Hematopoietic multipotent progenitor cell treated with erythropoietin and hydrocortisone succinate and interleukin-3 and kit ligand, for 4 days (in vitro differentiated cells): ENCODE measurements around the gene ADAMTSL1.

Experiments
- DNase-seq: peaks from one replicate; pipeline ENCODE4 v3.0.0-alpha.2; 2015

Gene ADAMTSL1

DNA sequence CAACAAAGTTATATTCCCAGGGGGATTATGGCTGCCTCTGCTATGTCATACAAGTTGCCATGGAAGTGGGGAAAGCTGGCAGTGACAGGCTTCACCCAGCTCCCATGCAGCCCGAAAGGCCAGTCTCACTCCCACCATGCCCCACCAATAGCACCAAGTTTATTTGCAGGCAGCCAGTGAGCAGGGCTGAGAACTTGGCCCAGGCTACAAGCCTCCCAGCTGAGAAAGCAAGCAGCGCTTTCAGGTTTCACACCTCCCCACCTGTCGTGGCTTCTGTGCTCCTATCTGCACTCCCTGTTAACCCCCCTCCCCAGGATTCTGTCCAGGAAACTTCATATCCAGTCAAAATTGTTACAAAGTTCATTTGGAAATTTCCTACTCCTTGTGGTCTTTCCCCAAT, 404.0 kb downstream of the ADAMTSL1 start:
- no peak for DNase-seq

DNA sequence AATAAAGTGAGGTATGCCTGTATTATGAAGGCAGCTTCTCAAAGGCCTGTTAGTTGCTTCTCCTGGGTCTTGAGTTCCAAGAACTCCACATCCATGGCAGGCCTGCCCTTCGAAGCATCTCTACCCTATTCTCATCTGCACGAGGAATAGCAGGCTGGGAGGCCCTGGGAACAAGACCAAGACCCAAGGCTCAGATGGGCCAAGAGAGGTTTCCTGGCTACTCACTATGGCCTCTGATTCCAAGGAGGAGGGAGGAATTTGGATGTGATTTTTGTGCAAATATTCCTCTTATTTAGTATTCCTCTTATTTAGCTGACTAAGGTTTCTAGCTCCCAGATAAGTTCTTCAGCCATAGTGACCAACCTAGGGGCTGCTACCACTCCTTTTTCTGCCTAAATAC, 407.8 kb downstream of the ADAMTSL1 start:
- no peak for DNase-seq

DNA sequence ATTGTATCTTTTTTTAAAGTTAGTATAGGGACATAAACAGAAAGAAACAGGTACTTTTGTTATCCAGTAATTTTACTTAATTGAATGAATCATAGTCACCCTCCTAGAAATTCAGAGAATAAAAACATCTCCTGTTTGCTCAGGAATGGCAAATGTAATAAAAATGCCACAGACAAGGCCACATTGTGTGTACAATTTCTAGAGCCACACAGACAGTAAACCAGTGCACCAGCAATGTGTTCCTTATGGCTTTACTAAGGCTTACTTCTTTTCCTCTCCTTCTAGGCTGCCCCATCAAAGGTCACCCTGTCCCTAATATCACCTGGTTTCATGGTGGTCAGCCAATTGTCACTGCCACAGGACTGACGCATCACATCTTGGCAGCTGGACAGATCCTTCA, 413.6 kb downstream of the ADAMTSL1 start:
- DNase-seq = no peak

GRCh38 chr9:18888290-18888689, 414.3 kb downstream of the ADAMTSL1 start:
- DNase-seq = no peak

DNA sequence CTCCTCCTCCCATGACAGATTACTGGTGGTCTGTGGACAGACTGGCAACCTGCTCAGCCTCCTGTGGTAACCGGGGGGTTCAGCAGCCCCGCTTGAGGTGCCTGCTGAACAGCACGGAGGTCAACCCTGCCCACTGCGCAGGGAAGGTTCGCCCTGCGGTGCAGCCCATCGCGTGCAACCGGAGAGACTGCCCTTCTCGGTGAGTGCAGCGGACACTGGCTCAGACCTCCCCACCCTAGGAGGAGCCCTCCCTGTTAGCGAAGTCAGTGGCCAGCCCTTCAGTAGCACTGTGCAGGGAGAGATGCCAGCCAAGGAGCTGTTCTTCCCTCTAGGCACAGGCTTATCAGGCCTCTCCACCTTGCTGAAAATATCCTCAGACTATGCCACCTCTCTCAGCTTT, 415.6 kb downstream of the ADAMTSL1 start:
- no peak for DNase-seq

GRCh38 chr9:18890372-18890771, 416.4 kb downstream of the ADAMTSL1 start:
- no peak for DNase-seq

GRCh38 chr9:18891946-18892670, 418.2 kb downstream of the ADAMTSL1 start:
- no peak for DNase-seq

- no peak for DNase-seq
Measured at GRCh38 chr9:18893046-18893445, 419.1 kb downstream of the ADAMTSL1 start.

DNA sequence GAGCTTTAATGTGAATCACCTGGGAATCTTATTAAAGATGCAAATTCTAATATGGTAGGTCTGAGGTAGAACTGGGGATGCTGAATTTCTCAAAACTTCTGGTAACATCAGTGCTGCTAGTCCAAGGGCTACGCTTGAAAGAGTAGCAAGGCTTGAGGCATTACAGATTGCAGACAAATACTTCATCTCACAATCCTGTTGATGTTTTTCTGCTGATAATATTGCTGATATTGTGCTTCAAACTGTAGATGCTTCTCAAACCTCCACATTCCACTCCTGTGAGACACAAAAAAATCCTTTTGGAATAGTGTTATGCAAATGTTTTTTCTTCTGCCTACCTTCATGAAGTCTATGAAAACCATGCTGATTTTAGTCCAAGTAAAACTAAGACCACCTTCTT, 419.5 kb downstream of the ADAMTSL1 start:
- no peak for DNase-seq

DNA sequence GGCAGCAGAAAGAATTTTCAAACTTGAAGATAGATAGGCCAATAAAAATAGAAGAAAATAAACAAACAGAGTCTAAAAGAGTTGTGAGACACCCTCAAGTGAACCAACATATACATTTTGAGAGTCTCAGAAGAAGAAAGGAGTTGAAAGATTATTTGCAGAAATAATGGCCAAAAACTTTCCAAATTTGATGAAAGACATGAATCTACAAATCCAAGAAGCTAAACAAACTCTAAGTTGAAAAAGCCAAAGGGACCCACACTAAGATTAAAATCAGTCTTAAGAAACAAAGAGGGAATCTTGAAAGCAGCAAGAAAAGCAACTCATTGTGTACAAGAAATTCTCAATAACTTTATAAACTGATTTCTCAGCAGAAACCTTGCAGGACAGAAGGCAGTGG, 422.1 kb downstream of the ADAMTSL1 start:
- DNase-seq = no peak

GRCh38 chr9:18896531-18897179, 422.7 kb downstream of the ADAMTSL1 start:
- DNase-seq = peak; percentile 5

DNA sequence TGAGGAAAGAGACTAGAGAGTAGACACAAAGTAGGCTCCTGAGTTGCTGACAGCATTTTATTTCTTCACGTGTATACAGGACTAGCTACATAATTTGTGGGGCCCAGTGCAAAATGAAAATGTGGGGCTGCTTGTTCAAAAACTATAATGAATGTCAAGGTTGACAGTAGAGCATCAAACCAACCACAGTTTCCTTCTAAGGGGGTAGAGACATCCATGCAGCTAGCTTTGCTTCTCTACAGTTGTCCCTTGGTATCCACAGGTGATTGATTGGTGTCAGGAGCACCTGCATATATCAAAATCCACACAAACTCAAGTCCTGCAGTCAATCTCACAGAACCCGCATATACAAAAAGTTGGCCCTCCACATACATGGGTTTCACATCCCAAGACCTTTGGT, 429.5 kb downstream of the ADAMTSL1 start:
- no peak for DNase-seq

GRCh38 chr9:18905028-18905882, 431.3 kb downstream of the ADAMTSL1 start:
- no peak for DNase-seq

DNA sequence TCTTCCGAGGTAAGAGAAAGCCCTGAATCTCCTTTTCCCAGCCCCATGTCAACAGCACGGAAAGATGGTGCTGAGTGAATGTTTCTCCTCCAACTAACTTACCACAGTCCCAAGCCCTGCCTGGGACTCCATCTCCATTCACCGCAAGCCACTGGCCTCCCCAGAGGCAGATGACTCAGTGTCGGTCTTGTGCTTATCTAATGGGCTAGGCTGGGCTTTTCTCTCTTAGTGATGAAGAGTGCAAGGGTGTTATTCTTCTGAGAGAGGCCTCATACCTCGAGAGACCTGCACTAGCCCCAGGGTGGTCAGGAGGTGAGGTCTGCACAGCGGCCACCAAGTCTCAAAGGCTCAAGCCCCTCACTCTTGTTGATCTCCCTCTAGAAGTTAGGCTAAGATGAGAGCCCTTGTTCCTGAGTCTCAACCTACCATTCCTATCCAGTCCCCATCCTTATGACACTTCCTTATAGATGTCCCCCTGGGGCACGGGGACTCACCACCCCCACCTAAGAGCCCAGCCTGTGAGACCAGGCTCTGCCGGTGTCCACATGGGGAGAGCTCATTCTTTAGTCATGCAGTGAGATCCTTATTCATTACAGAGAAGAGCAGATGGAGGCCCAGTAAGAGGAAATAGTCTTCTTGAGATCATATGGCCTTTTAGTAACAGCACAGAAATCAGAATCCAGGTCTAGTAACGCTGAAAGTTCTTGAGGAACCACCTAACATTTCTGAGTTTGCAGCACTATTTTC, 432.1 kb downstream of the ADAMTSL1 start:
- no peak for DNase-seq

DNA sequence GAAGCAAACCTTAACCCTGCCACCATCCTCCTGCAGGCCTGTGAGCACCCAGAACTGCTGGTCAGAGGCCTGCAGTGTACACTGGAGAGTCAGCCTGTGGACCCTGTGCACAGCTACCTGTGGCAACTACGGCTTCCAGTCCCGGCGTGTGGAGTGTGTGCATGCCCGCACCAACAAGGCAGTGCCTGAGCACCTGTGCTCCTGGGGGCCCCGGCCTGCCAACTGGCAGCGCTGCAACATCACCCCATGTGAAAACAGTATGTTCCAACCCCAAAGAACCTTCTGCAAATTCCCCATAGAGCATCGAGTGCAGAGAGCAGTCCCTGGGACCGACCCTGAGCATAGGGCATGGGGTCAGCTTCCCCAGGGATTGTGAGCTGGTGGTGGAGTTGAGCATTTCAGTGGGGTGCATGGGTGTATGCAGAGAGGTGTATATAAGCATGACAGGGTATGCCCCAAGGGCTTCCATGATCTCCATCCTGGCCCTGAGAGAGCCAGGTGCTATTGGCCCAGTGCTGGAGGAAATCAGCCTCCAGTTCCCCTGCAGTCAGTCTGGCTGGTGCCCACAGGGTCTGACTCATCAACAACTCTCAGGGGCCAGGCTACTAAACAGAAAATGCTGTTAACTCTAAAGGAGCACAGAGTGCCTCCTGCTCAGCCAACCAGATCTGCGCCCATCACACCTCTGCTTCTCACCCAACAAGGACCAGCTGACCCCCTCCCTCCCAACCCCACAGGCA, 432.9 kb downstream of the ADAMTSL1 start:
- DNase-seq = no peak

DNA sequence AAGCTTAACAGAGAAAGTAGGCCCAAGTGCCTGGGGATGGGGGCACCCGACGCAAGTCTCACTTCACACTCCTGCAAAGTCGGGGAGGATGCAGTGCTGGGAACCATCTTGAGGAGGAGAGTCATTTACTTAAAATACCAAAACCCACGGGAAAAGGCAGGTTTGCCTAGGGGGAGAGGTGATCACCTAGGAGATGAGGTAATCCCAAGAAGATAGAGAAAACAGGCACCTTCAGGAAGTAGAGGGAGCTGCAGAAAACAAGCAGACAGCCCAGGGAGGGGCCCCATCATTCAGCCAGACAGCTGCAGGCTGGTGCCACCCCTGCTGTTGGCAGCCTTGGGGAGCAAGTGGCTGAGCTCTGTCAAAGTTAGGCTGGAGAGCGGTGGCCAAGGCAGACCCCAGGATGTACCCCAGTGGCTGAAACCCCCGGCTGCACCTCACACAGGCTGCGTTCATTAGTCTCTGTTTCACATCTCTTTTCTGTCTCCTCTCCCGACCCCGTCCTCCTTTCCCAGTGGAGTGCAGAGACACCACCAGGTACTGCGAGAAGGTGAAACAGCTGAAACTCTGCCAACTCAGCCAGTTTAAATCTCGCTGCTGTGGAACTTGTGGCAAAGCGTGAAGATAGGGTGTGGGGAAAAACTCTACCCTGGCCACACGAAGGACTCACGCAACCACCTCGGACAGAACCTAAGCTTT, 434.1 kb downstream of the ADAMTSL1 start:
- DNase-seq = no peak

DNA sequence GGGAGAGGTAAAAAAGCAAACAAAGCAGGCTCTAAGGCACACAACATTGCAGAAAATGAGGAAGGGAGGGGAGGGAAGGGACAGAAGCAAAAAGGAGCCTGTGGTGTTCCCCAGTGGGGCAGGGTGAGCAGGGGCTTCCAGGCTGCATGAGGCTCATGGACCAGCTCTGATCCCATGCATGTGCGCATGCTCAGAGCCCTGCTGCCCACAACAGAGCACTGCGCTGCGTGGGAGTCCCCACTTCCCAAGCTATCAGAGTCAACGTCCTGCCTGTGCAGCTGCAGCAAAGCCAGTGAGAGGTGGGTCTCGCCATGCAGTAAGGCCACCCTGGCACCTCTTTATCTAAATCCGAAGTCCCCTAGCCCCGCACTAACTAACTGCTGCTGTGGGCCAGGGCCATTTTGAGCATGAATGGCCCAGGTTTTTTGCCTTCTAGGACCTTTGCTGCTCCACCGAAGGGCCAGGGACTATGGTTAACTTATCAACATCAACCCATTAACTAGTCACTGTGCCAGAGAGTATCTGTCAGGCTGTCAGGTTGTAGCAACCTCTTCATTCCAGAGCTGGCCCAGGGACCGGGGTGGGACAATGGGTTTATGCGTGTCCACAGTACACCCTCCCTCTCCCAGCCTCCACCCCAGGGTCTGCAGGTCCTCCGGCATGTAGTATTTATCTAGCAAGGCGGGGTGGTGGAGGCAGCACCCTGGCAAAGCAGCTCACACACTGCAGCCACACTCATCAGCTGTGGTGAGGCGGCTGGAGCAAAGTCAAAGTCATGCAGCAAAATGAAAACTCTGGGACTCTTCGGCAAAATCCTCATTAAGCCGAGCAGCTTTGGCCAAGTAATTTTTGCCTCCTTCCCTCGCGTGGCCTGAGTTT, 435.4 kb downstream of the ADAMTSL1 start:
- DNase-seq = no peak

GRCh38 chr9:18910435-18910834, 436.5 kb downstream of the ADAMTSL1 start:
- DNase-seq = no peak

- no peak for DNase-seq
Measured at GRCh38 chr9:18910916-18911315, 437.0 kb downstream of the ADAMTSL1 start.

GRCh38 chr9:18911714-18912342, 437.9 kb downstream of the ADAMTSL1 start:
- DNase-seq = no peak
